ENCODE data around the gene SLAMF6. TPM values are rescaled to one million over a fixed set of nuclear protein-coding genes. Genes with fewer than 3 reads are reported as not detected.

SLAMF6 gene
- polyA plus RNA-seq, 1 donor (not counting 4 experiments of a cell fraction or from before 2014, with no cell fraction given): not detected

- dilution Hi-C loops (cut with MboI; ENCODE audit: extremely low pct_ligation_motif_present, low sequenced_read_pairs): loop anchor here (25.0 kb wide), 1 partner anchor 173 kb away; no protein-coding TSS in a partner anchor
- no peaks in the 10 kb centered on the region for H3K9me1 ChIP-seq (ENCODE audit: control insufficient read depth, extremely low read depth, insufficient read depth, low read length)
- no peaks in the 10 kb centered on the region for H3K27me3 ChIP-seq (ENCODE audit: control insufficient read depth, extremely low read depth, insufficient read depth, low read length)
- no peaks in the 10 kb centered on the region for H3K9me3 ChIP-seq (ENCODE audit: control insufficient read depth, low read depth, low read length)
- DNase-seq (ENCODE audit: low read depth, low spot score) (no peak), FAIRE-seq (no peak)
- H2AFZ ChIP-seq (ENCODE audit: control insufficient read depth, low read length): no peak overlapping the region
- H4K20me1 ChIP-seq (ENCODE audit: control insufficient read depth, extremely low read depth, insufficient read depth, low read length): no peaks in the 10 kb centered on the region
- H3K9ac ChIP-seq (ENCODE audit: control insufficient read depth, extremely low read depth, insufficient read depth, low read length): no peak overlapping the region
- H3K4me2 ChIP-seq (ENCODE audit: control insufficient read depth, extremely low read depth, insufficient read depth, low read depth, low read length): no peak overlapping the region
- no peaks in the 10 kb centered on the region for H3K36me3 ChIP-seq (ENCODE audit: control insufficient read depth in 2 of 2, extremely low read depth in 1 of 2, insufficient read depth in 2 of 2, low read length in 2 of 2)
- H3K27ac ChIP-seq (ENCODE audit: control insufficient read depth, insufficient read depth, low read length): no peak overlapping the region
- H3K79me2 ChIP-seq (ENCODE audit: control insufficient read depth, insufficient read depth, low read length): no peaks in the 10 kb centered on the region
- H3K4me3 ChIP-seq (ENCODE audit: control insufficient read depth in 2 of 3, extremely low read depth in 1 of 3, insufficient read depth in 2 of 3, low read depth in 1 of 3, low read length in 3 of 3): no peak overlapping the region
- TF ChIP-seq CTCF (optimal IDR thresholded peaks at IDR 0.05 in 1 of 3, IDR thresholded peaks at IDR 0.05 in 1 of 3, conservative IDR thresholded peaks at IDR 0.05 in 1 of 3; ENCODE audit: extremely low read depth in 1 of 3, insufficient read depth in 2 of 3, low read length in 3 of 3) (no peak), EZH2 (IDR thresholded peaks at IDR 0.05; ENCODE audit: low read length) (no peak)
- H3K4me1 ChIP-seq (ENCODE audit: control insufficient read depth, extremely low read depth, insufficient read depth, low read length): peaks cover 6% of the 10 kb centered on the region
Measured at GRCh38 chr1:160439718-160440117, 83.3 kb downstream of the SLAMF6 start.

DNA sequence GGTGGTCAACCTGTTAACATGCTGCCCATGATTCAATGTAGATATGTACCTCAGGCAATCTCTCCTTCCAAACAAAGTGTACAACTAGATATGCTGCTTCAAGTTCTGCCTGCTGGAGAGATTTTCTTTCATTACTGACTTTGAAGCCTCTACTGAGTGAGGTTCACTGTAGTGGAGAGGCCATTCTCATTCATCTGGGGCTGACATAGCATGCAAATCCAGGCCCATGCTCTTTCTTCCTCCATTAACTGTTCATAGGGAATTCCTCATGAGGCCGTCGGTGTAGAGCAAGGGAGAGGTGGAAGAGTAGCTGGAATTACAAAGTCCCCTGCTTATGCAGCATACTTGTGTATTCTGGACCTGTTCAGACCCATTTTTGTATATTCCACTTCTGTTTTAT lies 84.1 kb downstream of the SLAMF6 start:
- dilution Hi-C loops (cut with MboI; ENCODE audit: extremely low pct_ligation_motif_present, low sequenced_read_pairs): loop anchor here (25.0 kb wide), 1 partner anchor 173 kb away; no protein-coding TSS in a partner anchor
- no peak for DNase-seq (ENCODE audit: low read depth, low spot score)
- FAIRE-seq: no peak
- no peak overlapping the region for H3K4me3 ChIP-seq (ENCODE audit: control insufficient read depth in 2 of 3, extremely low read depth in 1 of 3, insufficient read depth in 2 of 3, low read depth in 1 of 3, low read length in 3 of 3)
- H3K27ac ChIP-seq (ENCODE audit: control insufficient read depth, insufficient read depth, low read length): no peak overlapping the region
- H3K9me1 ChIP-seq (ENCODE audit: control insufficient read depth, extremely low read depth, insufficient read depth, low read length): no peaks in the 10 kb centered on the region
- no peaks in the 10 kb centered on the region for H4K20me1 ChIP-seq (ENCODE audit: control insufficient read depth, extremely low read depth, insufficient read depth, low read length)
- no peaks in the 10 kb centered on the region for H3K36me3 ChIP-seq (ENCODE audit: control insufficient read depth in 2 of 2, extremely low read depth in 1 of 2, insufficient read depth in 2 of 2, low read length in 2 of 2)
- H3K4me1 ChIP-seq (ENCODE audit: control insufficient read depth, extremely low read depth, insufficient read depth, low read length): peaks cover 6% of the 10 kb centered on the region
- H3K27me3 ChIP-seq (ENCODE audit: control insufficient read depth, extremely low read depth, insufficient read depth, low read length): no peaks in the 10 kb centered on the region
- H3K4me2 ChIP-seq (ENCODE audit: control insufficient read depth, extremely low read depth, insufficient read depth, low read depth, low read length): no peak overlapping the region
- no peaks in the 10 kb centered on the region for H3K9me3 ChIP-seq (ENCODE audit: control insufficient read depth, low read depth, low read length)
- H3K79me2 ChIP-seq (ENCODE audit: control insufficient read depth, insufficient read depth, low read length): no peaks in the 10 kb centered on the region
- no peak overlapping the region for H3K9ac ChIP-seq (ENCODE audit: control insufficient read depth, extremely low read depth, insufficient read depth, low read length)
- TF ChIP-seq CTCF (optimal IDR thresholded peaks at IDR 0.05 in 1 of 3, IDR thresholded peaks at IDR 0.05 in 1 of 3, conservative IDR thresholded peaks at IDR 0.05 in 1 of 3; ENCODE audit: extremely low read depth in 1 of 3, insufficient read depth in 2 of 3, low read length in 3 of 3): no peak
- no peak for TF ChIP-seq EZH2 (IDR thresholded peaks at IDR 0.05; ENCODE audit: low read length)
- no peak overlapping the region for H2AFZ ChIP-seq (ENCODE audit: control insufficient read depth, low read length)

All from keratinocyte (primary cell).